Hepatocyte (in vitro differentiated cells): ENCODE measurements around the gene MASP1.

Experiments used
- CTCF ChIP-seq: fragments of 200-600 bp; sonication (generic); IDR thresholded peaks from 2 replicates; pipeline ENCODE4 v1.5.1; 2016; ENCODE audit warnings: antibody characterized with exemption, mild to moderate bottlenecking; ENCODE audit not compliant: poor library complexity
- EZH2 ChIP-seq: fragments of 200-600 bp; sonication (generic); IDR thresholded peaks from 2 replicates; pipeline ENCODE4 v1.6.1; 2016; ENCODE audit warnings: antibody characterized with exemption, mild to moderate bottlenecking, borderline replicate concordance
- EZH2phosphoT487 ChIP-seq: fragments of 200-600 bp; sonication (generic); IDR thresholded peaks from one replicate; pipeline ENCODE4 v1.6.1; 2018; ENCODE audit warnings: antibody characterized with exemption, mild to moderate bottlenecking, low read depth, moderate library complexity; ENCODE audit not compliant: unreplicated experiment, severe bottlenecking

GRCh38 chr3:187222801-187223200 lies 68.7 kb downstream of the MASP1 start:
- TF ChIP-seq EZH2 (no peak), CTCF (no peak), EZH2phosphoT487 (no peak)
